Liver (tissue), 9 donors: ENCODE data around the gene ST3GAL3. TPM values are rescaled to one million over a fixed set of nuclear protein-coding genes. Genes with fewer than 3 reads are reported as not detected.

Source experiments
- DNase-seq: peaks from one replicate; pipeline ENCODE4 v3.0.0-alpha.2; 2017; ENCODE audit warnings: low spot score
- H3K27ac ChIP-seq, 2 donors: one replicate each; pipeline ENCODE4 v1.7.0; 2013; ENCODE audit warnings: inconsistent platforms in 2 of 2, low read length in 2 of 2, control low read depth in 1 of 2, low read depth in 1 of 2, mild to moderate bottlenecking in 1 of 2
- H3K27me3 ChIP-seq, 4 donors: one replicate each; pipeline versions ENCODE4 v1.6.1 to v1.7.0; 2013; ENCODE audit warnings: low read length in 3 of 4, inconsistent platforms in 1 of 4, mild to moderate bottlenecking in 1 of 4, moderate library complexity in 1 of 4; ENCODE audit not compliant: control insufficient read depth in 4 of 4, insufficient read depth in 4 of 4
- H3K36me3 ChIP-seq, 4 donors: one replicate each; pipeline versions ENCODE4 v1.6.1 to v1.7.0; 2013; ENCODE audit warnings: low read length in 3 of 4, mild to moderate bottlenecking in 3 of 4, low read depth in 1 of 4, moderate library complexity in 1 of 4; ENCODE audit not compliant: control insufficient read depth in 4 of 4, insufficient read depth in 3 of 4
- H3K4me1 ChIP-seq, 4 donors: one replicate each; pipeline versions ENCODE4 v1.6.1 to v1.7.0; 2013; ENCODE audit warnings: low read length in 3 of 4, mild to moderate bottlenecking in 3 of 4, moderate library complexity in 1 of 4; ENCODE audit not compliant: control insufficient read depth in 4 of 4, insufficient read depth in 4 of 4
- H3K4me3 ChIP-seq, 3 donors: one replicate each; pipeline versions ENCODE4 v1.6.1 to v1.7.0; 2013; ENCODE audit warnings: low read length in 3 of 3, control low read depth in 1 of 3, low read depth in 1 of 3, mild to moderate bottlenecking in 1 of 3
- H3K9ac ChIP-seq, 2 donors: one replicate each; pipeline ENCODE4 v1.7.0; 2013; ENCODE audit warnings: low read length in 2 of 2, mild to moderate bottlenecking in 2 of 2, moderate library complexity in 2 of 2, control low read depth in 1 of 2, low read depth in 1 of 2
- H3K9me3 ChIP-seq, 4 donors: one replicate each; pipeline versions ENCODE4 v1.6.1 to v1.7.0; 2013; ENCODE audit warnings: low read length in 3 of 4; ENCODE audit not compliant: control insufficient read depth in 4 of 4
- CTCF ChIP-seq: fragments of 150-350 bp; IDR thresholded peaks from 2 replicates; pipeline ENCODE4 v1.5.1; 2017; ENCODE audit warnings: improper control_type of control experiment, low read depth, low read length; ENCODE audit not compliant: missing input control
- EGR1 ChIP-seq, 2 donors: IDR thresholded peaks; 2 replicates each; pipeline ENCODE4 v1.6.1; 2016 to 2018; ENCODE audit warnings: antibody characterized with exemption in 2 of 2, low read depth in 2 of 2
- FOXA1 ChIP-seq: IDR thresholded peaks from 2 replicates; pipeline ENCODE4 v1.6.1; 2016; ENCODE audit warnings: antibody characterized with exemption
- FOXA2 ChIP-seq: IDR thresholded peaks from 2 replicates; pipeline ENCODE4 v1.6.1; 2016; ENCODE audit warnings: antibody characterized with exemption
- HNF4A ChIP-seq, 2 donors: conservative IDR thresholded peaks; 2 replicates each; pipeline ENCODE4 v1.6.1; 2016; ENCODE audit warnings: antibody characterized with exemption in 2 of 2, mild to moderate bottlenecking in 2 of 2
- HNF4G ChIP-seq: IDR thresholded peaks from 2 replicates; pipeline ENCODE4 v1.6.1; 2016; ENCODE audit warnings: antibody characterized with exemption
- JUND ChIP-seq, 2 donors: IDR thresholded peaks; 2 replicates each; pipeline ENCODE4 v1.6.1; 2016; ENCODE audit warnings: antibody characterized with exemption in 2 of 2
- NR2F2 ChIP-seq: IDR thresholded peaks from 2 replicates; pipeline ENCODE4 v1.6.1; 2016; ENCODE audit warnings: antibody characterized with exemption
- RAD21 ChIP-seq, 2 donors: IDR thresholded peaks; 2 replicates each; pipeline ENCODE4 v1.6.1; 2016; ENCODE audit warnings: antibody characterized with exemption in 2 of 2, mild to moderate bottlenecking in 2 of 2
- REST ChIP-seq: IDR thresholded peaks from 2 replicates; pipeline ENCODE4 v1.6.1; 2016; ENCODE audit warnings: antibody characterized with exemption, mild to moderate bottlenecking
- RXRA ChIP-seq, 2 donors: IDR thresholded peaks; 2 replicates each; pipeline ENCODE4 v1.6.1; 2017 to 2018; ENCODE audit warnings: antibody characterized with exemption in 2 of 2, mild to moderate bottlenecking in 1 of 2
- SP1 ChIP-seq: IDR thresholded peaks from 2 replicates; pipeline ENCODE4 v1.6.1; 2018; ENCODE audit warnings: antibody characterized with exemption, mild to moderate bottlenecking
- TAF1 ChIP-seq: conservative IDR thresholded peaks from 2 replicates; pipeline ENCODE4 v1.6.1; 2016; ENCODE audit warnings: antibody characterized with exemption, mild to moderate bottlenecking
- YY1 ChIP-seq: IDR thresholded peaks from 2 replicates; pipeline ENCODE4 v1.6.1; 2016; ENCODE audit warnings: antibody characterized with exemption, mild to moderate bottlenecking
- WGBS: extraction: QIAGEN DNeasy Blood & Tissue Kit; methylation state at CpG from one replicate; pipeline ENCODE4 v1.1.7; 2013; 5-methylcytosine and 5-hydroxymethylcytosine counted together
- polyA plus RNA-seq, 2 donors: library from polyadenylated mRNA; stranded (reverse) in 1 of 2; unstranded in 1 of 2; fragments of 200-250 nt in 1 of 2; fragments of >200 nt in 1 of 2; fragmentation: Nextera tagmentation in 1 of 2; extraction: Ambion mirVana in 1 of 2; gene quantifications; one replicate each; pipeline versions ENCODE4 v1.2.1 to v1.2.3, GENCODE V29; 2013 to 2015
- total RNA-seq, 2 donors: library from RNA; depleted of rRNA; stranded (reverse); fragments of >200 nt; gene quantifications; one replicate each; pipeline ENCODE4 v1.2.3, GENCODE V29; 2014
- TF ChIP-seq, protein P1 (sequence below): IDR thresholded peaks from 2 replicates; pipeline ENCODE4 v1.6.1; 2016; ENCODE audit warnings: antibody characterized with exemption
- TF ChIP-seq, protein P2 (sequence below): IDR thresholded peaks from 2 replicates; pipeline ENCODE4 v1.6.1; 2016; ENCODE audit warnings: antibody characterized with exemption
- TF ChIP-seq, protein P3 (sequence below): IDR thresholded peaks from 2 replicates; pipeline ENCODE4 v1.6.1; 2016; ENCODE audit warnings: antibody characterized with exemption
- donor health status: healthy.
- donor health status: healthy.
- donor health status: healthy.
- donor health status: healthy.
- donor health status: healthy.

The ST3GAL3 gene
- total and polyA plus RNA-seq, 4 donors: 4.9 to 11.4 (median 8.1) TPM

DNA sequence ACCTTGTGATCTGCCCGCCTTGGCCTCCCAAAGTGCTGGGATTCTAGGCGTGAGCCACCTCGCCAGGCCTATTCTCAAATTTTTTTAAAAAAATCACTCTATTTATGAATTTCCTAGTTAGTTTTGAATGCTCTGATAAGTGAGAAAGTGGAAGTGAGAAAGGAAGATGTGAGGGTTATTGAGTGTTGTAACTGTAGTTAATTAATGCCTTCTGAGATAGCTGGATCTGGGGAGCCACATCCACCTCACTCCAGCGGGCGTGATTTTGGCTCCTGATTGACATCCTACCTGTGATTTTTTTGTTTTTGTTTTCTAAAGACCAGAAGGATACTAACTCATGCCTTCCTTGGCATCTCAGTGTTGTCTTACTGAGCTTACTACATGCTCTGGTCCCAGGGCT, 65.6 kb downstream of the ST3GAL3 start:
- Histone ChIP-seq H3K9me3 (no peaks in the 10 kb centered on the region), H3K27ac (no peak overlapping the region), H3K27me3 (no peaks in the 10 kb centered on the region), H3K9ac (no peak overlapping the region), H3K36me3 (peaks cover 0 to 3% (median 0%) of the 10 kb centered on the region in 4 donors), H3K4me1 (no peaks in the 10 kb centered on the region), H3K4me3 (no peak overlapping the region)
- no peak for DNase-seq
- TF ChIP-seq NR2F2: no peak
- no peak for TF ChIP-seq REST
- no peak for TF ChIP-seq RAD21 (IDR thresholded peaks at IDR 0.05)
- TF ChIP-seq, protein P1, sequence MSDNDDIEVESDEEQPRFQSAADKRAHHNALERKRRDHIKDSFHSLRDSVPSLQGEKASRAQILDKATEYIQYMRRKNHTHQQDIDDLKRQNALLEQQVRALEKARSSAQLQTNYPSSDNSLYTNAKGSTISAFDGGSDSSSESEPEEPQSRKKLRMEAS: no peak
- no peak for TF ChIP-seq RXRA (IDR thresholded peaks at IDR 0.05)
- no peak for TF ChIP-seq EGR1 (IDR thresholded peaks at IDR 0.05; ENCODE audit: low read depth in 2 of 2)
- no peak for TF ChIP-seq HNF4A (conservative IDR thresholded peaks at IDR 0.05)
- TF ChIP-seq FOXA1: no peak
- TF ChIP-seq TAF1: no peak
- no peak for TF ChIP-seq CTCF
- no peak for TF ChIP-seq JUND (IDR thresholded peaks at IDR 0.05)
- TF ChIP-seq HNF4G: no peak
- TF ChIP-seq, protein P2, sequence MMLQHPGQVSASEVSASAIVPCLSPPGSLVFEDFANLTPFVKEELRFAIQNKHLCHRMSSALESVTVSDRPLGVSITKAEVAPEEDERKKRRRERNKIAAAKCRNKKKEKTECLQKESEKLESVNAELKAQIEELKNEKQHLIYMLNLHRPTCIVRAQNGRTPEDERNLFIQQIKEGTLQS: no peak
- TF ChIP-seq FOXA2: no peak
- TF ChIP-seq, protein P3, sequence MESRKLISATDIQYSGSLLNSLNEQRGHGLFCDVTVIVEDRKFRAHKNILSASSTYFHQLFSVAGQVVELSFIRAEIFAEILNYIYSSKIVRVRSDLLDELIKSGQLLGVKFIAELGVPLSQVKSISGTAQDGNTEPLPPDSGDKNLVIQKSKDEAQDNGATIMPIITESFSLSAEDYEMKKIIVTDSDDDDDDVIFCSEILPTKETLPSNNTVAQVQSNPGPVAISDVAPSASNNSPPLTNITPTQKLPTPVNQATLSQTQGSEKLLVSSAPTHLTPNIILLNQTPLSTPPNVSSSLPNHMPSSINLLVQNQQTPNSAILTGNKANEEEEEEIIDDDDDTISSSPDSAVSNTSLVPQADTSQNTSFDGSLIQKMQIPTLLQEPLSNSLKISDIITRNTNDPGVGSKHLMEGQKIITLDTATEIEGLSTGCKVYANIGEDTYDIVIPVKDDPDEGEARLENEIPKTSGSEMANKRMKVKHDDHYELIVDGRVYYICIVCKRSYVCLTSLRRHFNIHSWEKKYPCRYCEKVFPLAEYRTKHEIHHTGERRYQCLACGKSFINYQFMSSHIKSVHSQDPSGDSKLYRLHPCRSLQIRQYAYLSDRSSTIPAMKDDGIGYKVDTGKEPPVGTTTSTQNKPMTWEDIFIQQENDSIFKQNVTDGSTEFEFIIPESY: no peak
- WGBS: 94% methylated on average over 5 of the region's 5 CpGs

DNA sequence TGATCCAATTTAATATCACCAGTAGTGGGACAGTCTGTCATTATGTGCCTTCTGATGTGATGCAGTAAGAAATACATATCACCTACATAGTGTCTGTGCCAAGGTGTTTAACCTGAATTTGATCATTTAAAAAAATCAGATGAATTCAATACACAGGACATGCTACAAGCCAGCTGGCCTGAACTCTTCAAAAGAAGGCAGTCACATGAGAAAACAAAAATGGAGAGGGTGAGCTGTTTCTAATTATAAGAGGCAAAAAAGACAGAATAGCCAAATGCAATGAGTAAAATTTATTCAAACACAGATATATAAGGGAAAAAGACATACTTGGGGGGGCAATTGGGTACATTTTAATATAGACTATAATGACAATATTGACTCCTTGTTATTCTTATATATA, 66.5 kb downstream of the ST3GAL3 start:
- no peak overlapping the region for H3K9ac ChIP-seq
- DNase-seq: no peak
- H3K9me3 ChIP-seq: no peaks in the 10 kb centered on the region
- H3K27me3 ChIP-seq: no peaks in the 10 kb centered on the region
- H3K4me1 ChIP-seq: no peaks in the 10 kb centered on the region
- no peak overlapping the region for H3K27ac ChIP-seq
- H3K4me3 ChIP-seq: no peak overlapping the region
- peaks cover 0 to 3% (median 0%) of the 10 kb centered on the region in 4 donors for H3K36me3 ChIP-seq
- no peak for TF ChIP-seq CTCF
- TF ChIP-seq FOXA2: no peak
- TF ChIP-seq, protein P2: no peak
- no peak for TF ChIP-seq RAD21 (IDR thresholded peaks at IDR 0.05)
- no peak for TF ChIP-seq NR2F2
- no peak for TF ChIP-seq HNF4A (conservative IDR thresholded peaks at IDR 0.05)
- no peak for TF ChIP-seq EGR1 (IDR thresholded peaks at IDR 0.05; ENCODE audit: low read depth in 2 of 2)
- no peak for TF ChIP-seq HNF4G
- TF ChIP-seq FOXA1: no peak
- no peak for TF ChIP-seq SP1
- no peak for TF ChIP-seq YY1
- TF ChIP-seq, protein P3: no peak
